ACHN (cell line): Measurements from ENCODE around the gene TRPV4.

Source experiments
- DNase-seq: peaks from one replicate; pipeline ENCODE4 v3.0.0-alpha.2; 2015
- in situ Hi-C: cut with HindIII; loops from 2 replicates; pipeline ENCODE4 v1.10.0; 2017; ENCODE audit warnings: low sequenced_read_pairs, low pct_ligation_motif_present, low pct_unique_long_range_greater_than_20kb

Gene TRPV4

DNA sequence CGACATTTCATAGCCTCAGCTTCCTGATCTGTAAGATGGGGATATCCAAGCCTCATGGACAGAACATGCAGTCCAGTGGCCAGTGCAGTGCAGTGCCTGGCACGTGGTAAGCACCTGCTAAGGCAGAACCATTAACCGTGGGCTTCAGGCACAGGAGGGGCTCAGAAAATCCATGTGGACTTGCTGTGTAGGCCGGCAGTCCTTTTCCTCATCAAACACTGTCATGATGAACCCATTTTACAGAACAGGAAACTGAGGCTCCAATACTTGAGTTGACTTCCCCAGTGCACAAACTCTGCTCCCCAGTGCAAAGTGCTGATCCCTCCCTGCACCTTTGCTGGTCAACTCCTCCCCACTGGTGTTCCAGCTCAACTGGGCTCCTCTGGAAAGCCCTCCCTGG, 18.0 kb downstream of the TRPV4 start:
- in situ Hi-C loops = no loop called here
- DNase-seq = no peak

DNA sequence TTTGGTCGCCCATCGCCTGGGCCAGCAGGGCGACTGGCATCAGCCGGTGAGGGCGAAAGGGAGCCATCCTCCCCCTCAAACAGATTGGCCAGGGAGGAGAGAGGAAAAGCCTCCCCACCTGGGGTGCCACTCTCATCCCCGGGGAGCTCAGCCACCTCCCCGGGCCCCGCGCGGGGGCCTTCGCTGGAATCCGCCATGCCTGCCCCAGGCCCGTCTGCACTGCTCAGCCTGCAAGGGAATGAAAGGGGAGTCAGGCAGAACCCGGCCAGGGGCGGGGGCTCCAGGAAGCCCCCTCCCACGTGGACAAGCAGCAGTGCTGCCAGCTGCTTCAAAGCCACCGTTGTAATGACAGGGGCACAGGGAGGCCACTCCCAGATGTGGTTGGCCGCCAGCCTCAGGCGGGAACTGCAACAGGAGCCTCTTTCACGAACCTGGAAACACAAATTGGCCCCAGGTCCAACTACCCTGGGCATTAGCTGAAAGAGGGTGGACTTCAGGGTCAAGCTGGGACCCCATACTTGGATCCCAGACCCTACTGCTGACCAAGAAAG, 18.5 kb downstream of the TRPV4 start:
- in situ Hi-C loops = no loop called here
- DNase-seq = no peak

DNA sequence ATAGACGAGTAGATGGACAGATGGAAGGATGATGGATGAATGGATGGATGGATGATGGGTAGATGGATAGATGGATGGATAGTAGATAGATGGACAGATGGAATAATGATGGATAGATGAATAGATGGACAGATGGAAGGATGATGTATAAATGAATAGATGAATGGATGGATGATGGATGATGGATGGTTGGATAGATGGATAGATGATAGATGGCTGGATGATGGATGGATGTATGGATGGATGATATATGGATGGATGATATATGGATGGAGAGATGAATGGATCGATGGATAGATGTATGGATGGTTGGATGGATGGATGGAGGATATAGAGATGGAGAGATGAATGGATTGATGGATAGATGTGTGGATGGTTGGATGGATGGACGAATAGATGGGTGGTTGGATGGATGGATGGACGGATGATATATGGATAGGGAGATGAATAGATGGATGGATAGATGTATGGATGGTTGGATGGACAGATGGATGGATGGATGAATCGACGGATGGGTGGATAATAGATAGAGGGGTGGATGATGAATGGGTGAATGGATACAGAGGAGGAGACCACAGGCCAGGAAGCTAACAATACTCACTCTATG, 19.3 kb downstream of the TRPV4 start:
- no peak for DNase-seq
- in situ Hi-C loops = no loop called here

DNA sequence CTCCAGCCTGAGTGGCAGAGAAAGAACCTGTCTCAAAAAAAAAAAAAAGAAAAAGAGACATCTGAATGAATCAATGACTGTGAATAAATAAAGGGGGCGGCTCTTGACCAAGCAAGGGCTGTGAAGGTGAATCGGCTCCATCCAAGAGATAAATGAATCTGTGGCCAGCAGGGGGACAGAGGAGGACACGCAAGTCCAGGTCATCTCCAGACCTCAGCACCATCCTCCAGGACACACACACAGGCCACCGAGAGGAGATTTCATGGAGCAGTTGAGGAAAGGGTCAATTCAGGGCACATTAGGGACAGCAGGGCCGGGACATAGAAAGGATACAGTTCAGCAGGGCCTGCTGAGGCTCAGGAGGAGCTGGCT, 21.6 kb downstream of the TRPV4 start:
- DNase-seq = no peak
- in situ Hi-C loops = no loop called here

DNA sequence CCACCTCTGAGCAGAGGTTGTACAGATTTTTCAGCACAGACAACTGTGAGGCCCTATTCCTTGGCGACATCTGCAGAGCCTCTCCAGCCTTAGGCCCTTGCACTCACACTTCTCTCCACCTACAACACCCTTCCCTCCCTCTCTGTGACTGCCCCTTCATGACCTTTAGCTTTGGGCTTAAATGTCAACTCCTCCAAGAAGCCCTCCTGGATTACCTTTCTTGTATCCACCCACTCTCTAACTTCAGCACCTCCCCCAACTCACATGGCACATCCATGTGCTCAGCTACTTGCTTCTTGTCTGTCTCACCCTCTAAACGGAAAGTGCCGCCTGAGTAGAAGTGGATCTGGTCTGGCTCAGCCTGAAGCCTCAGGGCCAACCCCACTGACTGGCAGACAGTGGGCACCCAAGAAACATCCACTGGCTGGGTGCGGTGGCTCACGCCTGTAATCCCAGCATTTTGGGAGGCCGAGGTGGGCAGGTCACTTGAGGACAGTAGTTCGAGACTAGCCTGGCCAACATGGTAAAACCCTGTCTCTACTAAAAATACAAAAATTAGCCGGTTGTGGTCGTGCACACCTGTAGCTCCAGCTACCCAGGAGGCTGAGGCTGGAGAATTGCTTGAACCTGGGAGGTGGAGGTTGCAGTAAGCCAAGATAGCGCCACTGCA, 22.1 kb downstream of the TRPV4 start:
- no peak for DNase-seq
- in situ Hi-C loops = no loop called here

DNA sequence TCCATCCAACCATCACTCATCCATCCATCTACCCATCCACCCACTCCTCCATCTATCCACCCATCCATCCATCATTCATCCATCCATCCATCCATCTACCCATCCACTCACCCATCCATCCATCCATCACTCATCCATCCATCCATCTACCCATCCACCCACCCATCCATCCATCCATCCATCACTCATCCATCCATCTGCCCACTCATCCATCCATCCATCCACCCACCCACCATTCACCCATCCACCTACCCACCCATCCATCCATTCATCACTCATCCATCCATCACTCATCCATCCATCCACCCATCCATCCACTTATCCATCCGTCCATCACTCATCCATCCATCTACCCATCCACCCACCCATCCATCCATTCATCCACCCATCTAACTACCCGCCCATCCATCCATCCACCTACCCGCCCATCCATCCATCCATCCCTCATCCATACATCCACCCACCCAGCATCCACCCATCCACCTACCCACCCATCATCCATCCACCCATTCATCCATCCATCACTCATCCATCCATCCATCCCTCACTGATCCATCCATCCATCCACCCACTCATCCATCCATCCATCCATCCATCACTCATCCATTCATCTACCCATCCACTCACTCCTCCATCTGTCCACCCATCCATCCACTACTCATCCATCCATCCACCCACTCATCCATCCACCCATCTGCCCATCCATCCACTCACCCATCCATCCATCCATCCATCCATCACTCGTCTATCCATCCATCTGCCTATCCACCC, 24.1 kb downstream of the TRPV4 start:
- in situ Hi-C loops = no loop called here
- DNase-seq = no peak

DNA sequence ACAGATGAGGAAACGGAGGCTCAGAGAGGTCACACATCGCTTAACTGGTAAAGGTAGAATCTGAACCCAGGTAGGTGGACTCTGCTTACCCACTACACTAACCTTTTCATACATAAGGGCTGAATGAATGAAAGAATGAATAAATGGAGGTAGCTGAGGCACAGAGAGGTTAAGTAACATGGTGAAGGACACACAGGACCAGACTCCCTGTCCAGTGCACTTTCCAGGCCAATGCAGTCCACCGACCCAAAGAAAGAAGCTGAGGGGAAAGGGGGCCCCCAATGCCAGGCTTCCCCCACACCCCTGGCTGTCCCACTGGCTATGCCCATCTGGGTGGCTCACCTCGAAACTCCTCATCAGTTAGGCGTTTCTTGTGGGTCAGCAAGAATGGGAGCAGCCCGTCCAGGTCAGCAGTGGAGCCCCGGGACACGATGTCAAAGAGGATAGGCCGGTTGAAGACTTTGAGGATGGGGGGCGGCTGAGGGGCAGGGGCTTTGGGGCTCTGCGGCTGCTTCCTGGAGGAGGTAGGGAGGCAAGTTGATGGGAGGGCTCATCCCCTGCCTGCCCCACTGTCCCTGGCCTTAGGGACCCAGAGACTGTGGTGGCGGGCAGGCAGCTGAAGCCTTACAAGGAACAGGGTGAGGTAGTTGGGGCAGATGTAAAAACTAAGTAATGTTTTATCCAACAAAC, 25.1 kb downstream of the TRPV4 start:
- no peak for DNase-seq
- in situ Hi-C loops = no loop called here

DNA sequence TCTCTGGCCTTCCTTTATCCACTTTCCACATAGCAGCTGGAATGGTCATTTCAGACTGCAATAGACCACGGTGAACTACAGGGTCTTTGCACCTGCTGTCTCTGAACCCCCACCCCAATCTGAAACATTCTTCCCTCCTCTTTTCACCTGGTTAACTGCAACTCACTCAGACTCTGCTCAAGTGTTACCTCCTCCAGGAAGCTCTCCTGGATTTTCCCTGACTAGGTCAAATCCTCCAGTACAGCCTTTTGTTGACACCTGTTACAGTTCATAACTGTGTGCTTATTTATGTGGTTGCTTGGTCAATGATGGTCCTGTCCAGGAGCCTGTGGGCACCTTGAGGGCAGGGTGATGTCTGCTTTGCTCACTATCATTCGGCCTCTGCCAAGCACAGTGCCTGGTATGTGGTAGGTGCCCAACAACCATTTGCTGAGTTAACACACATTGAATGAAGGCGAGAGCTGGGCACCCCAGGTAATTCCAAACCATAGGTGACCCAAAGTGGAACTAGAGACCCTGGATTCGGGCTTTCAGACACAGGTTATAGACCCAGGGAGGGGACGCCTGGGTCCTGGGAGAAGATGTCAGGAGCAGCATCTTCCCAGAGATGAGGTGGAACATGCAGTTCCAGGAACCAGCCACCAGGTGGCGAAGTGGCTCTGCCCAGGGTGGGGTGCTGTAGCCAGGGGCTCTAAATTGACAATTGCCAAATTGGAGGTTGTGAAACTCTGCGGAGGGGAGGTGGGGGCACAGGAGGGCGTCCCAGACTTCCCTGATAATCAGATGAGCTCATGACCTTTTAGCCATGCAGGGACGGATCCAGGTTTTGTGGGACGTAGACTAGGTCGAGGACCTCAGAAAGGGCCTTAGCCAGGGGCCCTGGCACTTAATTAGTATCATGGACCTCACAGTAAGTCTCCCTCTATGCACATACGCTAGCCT, 28.1 kb downstream of the TRPV4 start:
- in situ Hi-C loops = no loop called here
- peak; percentile 63 for DNase-seq

DNA sequence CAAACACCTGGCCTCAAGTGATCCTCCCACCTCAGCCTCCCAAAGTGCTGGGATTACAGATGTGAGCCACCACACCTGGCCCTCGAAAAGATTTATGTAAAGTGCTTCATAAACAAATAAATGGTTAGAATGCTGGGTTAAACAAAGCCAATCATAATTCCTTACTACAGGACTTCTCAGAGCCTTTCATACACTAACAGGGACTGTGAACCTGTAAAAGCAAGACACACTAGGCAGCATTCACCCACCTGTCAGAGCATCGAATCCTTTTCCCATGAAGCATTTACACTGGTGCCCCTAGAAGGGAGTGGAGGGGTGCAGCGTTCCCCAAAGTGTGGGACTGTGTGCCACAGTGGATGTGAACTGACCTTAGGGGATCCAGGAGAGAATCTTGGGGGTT, 29.5 kb downstream of the TRPV4 start:
- DNase-seq = no peak
- in situ Hi-C loops = no loop called here

DNA sequence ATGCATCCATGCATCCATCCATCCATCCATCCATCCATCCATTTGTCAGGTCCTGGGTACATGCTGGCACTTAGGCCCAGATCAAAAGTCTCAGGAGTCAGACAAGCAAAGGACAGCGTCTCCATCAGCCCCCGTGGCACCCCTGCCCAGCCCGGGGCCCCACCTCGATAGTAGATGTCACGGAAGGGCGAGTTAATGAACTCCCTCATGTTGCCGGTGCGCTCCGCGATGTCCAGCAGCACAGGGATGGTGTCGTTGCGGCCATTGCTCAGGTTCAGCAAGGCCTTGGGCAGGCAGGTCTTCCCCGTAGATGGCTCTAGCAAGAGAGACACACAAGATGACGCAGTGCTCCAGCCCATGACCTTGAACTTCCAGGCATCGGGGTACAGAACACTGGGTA, 30.4 kb downstream of the TRPV4 start:
- no peak for DNase-seq

DNA sequence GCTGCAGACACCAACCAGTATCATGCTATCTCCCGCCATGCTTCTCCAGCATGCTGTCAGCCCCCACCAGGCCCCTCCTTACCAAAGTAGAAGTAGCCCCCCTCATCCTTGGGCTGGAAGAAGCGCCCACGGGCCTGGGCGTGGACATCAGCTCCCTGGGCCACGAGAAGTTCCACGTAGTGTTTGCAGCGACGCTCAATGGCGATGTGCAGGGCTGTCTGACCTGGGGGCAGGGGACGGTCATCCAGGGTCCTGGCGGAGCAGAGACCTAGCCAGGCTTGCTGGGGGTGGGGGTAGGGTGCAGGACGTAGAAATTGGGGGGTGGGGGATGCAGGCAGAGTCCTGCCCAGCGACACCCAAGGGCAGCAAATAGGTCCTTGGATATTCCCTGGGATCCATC, 32.7 kb downstream of the TRPV4 start:
- no peak for DNase-seq
- in situ Hi-C loops = no loop called here

More for the DNA sequence above, 30.4 kb downstream of the TRPV4 start:
- in situ Hi-C loops = no loop called here

DNA sequence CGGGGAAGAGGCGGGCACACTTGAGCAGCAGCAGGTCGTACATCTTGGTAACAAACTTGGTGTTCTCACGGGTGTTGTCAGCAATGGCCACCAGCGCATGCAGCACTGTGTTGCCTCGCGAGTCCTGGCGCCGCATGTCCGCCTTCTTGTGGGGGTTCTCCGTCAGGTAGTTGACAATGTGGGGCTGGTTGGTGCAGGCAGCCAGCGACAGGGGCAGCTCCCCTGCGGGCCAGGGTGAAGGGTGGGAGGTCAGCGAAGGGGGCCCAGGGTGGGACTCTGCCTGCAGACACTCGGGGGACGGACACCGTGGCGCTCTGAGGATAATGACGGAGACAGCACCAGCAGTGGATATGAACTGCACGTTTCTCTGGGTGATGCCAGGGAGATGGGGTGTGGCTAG, 34.5 kb downstream of the TRPV4 start:
- DNase-seq = no peak
- in situ Hi-C loops = loop anchor here (25.0 kb wide), 1 partner anchor 286 kb away; no protein-coding TSS in a partner anchor

DNA sequence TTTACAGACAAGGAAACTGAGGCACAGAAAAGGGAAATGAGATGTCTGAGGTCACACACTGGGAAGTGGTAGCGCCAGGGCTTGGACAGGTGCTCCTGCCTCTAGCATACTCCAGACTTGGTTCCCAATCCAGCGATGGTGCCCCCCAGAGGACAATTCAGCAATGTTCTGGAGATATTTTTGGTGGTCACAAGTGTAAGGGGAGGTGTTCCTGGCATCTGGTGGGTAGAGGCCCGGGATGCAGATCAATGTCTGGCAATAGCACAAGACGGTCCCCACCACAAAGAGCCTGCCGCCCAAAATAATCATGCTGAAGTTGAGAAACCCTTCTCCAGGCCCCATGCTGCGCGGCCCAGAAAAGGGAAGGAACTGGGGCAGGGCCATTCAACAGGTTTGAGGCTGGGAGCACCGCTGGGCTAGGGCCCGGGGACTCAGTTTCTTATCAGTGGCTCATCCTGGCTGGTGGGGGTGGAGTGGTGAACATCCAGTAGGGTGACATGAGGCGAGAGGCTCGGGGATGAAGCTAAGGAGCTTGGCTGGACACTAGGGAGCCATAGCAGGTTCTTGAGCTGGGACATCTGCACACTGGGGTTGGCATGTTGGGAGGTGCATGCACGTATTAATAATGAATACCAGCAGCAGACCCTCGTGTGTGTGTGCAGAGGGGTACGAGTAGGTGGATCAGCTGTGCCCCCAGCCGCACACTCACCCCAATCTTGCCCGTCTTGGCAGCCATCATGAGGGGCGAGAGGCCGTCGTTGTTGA, 35.1 kb downstream of the TRPV4 start:
- peak; percentile 23 for DNase-seq
- in situ Hi-C loops = loop anchor here (25.0 kb wide), 1 partner anchor 286 kb away; no protein-coding TSS in a partner anchor

DNA sequence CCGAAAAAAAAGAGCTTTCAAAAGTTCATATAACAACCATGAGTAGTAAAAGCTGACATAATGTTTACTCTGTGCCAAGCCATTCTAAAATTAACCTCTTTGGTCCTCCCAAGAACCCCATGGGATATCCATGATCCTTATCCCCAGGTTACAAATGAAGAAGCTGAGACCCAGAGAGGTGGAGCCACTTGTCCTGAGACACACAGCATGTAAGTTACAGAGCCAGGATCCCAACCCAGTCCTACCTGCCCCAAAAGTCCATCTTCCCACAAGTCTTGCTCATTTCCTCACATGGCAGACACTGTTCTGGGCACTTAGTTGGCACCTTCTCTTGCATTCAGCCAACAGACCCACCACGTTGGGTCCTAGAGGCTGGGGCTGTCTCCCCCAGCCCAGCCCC, 37.1 kb downstream of the TRPV4 start:
- in situ Hi-C loops = loop anchor here (25.0 kb wide), 1 partner anchor 284 kb away; no protein-coding TSS in a partner anchor
- DNase-seq = no peak

DNA sequence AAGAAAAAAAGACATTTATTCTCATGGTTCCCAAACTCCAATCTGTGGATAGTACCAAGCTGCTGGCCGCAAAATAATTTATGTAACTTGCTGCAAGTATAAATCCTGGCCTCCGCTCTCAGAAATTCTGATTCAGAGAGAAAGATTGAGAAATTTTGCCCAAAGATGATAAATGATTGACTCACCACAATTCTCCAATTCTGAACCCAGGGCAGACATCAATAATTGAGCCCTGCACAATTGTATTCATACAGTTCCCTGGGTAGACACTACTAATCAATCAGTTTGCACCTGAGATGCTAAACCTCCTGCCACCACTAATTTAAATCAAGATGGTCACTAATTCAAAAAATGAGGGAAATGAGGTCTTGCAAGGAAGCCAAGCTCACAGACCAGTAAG, 38.2 kb downstream of the TRPV4 start:
- DNase-seq = peak; percentile 40
- in situ Hi-C loops = loop anchor here (25.0 kb wide), 1 partner anchor 283 kb away; no protein-coding TSS in a partner anchor

DNA sequence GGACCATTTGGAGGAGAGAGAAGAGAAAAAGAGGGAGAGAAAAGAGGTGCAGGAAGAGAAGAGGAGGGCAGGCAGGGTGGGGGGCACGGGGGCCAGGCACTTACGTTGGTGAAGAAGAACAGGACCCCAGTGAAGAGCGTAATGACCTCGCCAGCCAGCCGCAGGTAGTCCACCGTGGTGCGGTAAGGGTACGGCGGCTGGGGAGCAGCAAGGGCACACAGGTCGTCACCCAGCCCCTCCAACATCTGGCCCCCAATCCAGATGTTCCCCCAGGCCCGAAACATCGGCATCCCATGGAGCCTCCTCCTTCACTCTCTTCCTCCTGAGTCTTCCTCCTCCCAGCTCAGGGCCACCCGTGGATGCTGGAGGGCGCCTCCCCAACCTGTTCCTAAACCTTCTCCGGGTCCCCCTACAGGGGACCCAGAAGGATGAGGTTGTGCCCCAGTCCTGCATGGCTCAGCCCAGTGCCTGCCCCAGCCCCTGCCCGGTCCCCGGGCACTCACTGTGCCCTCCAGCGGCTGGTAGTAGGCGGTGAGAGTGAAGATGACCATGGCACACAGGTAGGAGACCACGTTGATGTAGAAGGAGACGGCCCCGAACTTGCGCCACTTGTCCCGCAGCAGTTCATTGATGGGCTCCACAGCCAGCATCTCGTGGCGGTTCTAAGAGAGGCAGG, 39.2 kb downstream of the TRPV4 start:
- in situ Hi-C loops = loop anchor here (25.0 kb wide), 1 partner anchor 282 kb away; no protein-coding TSS in a partner anchor
- no peak for DNase-seq
